Stimulated activated CD8-positive, alpha-beta memory T cell treated with anti-CD3 and anti-CD28 coated beads, Interleukin-15, amount 100 ng/mL, for 1 hour (primary cell): ENCODE data around the gene EPHB1.

ENCODE experiments used
- DNase-seq: peaks from one replicate; pipeline ENCODE4 v3.0.0-alpha.2; 2020; ENCODE audit warnings: low read depth

Gene EPHB1

DNA sequence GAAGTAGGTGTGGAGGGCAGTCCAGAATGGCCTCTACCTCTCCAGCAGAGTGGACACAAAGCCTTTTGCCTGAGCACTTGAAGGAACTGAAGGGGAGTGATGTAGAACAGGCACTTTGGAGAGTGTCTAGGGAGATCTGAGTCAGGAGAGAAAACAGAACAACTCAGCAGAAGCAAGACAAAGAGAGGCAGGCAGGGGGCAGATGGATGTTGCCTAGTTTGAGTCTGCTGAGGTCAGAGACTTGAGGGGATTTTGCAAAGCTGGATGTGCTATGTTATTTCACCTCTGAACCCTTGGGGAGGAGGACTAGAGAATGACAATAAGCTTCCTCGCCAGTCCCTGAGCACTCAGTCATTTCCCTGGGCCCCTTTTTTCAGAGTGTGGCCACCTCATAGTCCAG is 366.4 kb downstream of the EPHB1 start:
- DNase-seq, result no peak

DNA sequence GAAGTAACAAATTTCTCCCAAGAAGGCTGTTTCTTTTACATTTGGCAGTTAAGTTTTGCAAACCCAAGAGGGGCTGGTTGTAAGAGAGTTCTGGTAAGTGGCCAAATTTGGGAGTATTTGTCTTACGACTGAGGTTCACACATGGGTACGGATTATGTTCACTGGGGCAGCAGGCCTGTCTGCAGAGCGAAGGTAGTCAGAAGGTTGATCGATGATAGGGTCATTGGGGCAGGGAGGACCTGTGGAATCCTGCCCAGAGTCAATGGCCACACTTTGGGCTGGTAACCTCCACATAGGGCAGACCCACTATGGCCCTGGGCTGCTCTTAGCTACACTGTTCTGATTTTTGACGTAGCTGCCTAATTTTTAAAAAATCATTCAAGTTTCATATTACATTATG is 368.6 kb downstream of the EPHB1 start:
- DNase-seq, result no peak

GRCh38 chr3:135165260-135165659 is 370.2 kb downstream of the EPHB1 start:
- DNase-seq, result no peak

- DNase-seq, result no peak
These were observed 371.3 kb downstream of the EPHB1 start for GRCh38 chr3:135166266-135166825.

- no peak for DNase-seq
These were observed 373.8 kb downstream of the EPHB1 start for GRCh38 chr3:135168822-135169221.

DNA sequence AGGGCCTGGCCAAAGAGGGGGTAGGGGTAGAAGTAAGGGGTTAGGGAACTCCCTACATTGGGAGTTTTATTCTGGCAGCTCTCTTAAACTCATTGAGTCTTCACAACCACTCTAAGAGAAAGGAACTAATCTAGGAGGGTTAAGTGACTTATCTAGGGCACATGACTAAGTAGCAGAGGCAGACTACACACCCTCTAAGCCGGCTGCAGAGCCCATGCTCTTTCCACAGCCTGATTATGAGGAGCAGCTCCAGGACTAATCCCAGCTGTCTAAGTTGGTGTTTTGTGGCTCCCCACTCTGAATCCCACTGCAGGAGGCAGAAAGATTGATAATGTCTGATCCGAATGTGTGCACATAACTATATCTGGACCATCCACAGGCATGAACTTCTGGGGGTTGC is 374.6 kb downstream of the EPHB1 start:
- no peak for DNase-seq

- DNase-seq, result no peak
These were observed 375.7 kb downstream of the EPHB1 start for GRCh38 chr3:135170732-135171131.

GRCh38 chr3:135172191-135172869 is 377.3 kb downstream of the EPHB1 start:
- DNase-seq, result no peak

GRCh38 chr3:135175728-135176277 is 380.7 kb downstream of the EPHB1 start:
- DNase-seq, result no peak

DNA sequence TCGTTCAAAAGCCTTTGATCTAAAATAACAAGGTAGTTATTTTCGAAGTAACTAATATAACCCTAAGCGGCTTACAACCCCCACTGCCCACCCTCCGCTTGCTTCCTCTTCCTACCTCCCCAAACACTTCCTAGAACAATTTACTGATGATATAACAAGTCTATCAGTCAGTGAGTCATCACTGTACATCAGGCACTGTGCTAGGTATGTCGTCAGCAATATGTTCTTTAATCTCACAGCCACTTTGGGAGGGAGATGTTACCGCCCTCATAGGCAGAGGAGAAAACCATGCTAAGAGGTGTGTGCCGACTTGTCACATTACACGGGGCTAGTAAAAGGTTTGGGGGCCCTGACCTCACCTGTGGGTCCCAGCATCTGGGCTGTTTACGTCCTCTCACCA is 381.8 kb downstream of the EPHB1 start:
- no peak for DNase-seq

GRCh38 chr3:135178566-135178965 is 383.5 kb downstream of the EPHB1 start:
- no peak for DNase-seq

- no peak for DNase-seq
These were observed 386.3 kb downstream of the EPHB1 start for GRCh38 chr3:135181408-135181807.

DNA sequence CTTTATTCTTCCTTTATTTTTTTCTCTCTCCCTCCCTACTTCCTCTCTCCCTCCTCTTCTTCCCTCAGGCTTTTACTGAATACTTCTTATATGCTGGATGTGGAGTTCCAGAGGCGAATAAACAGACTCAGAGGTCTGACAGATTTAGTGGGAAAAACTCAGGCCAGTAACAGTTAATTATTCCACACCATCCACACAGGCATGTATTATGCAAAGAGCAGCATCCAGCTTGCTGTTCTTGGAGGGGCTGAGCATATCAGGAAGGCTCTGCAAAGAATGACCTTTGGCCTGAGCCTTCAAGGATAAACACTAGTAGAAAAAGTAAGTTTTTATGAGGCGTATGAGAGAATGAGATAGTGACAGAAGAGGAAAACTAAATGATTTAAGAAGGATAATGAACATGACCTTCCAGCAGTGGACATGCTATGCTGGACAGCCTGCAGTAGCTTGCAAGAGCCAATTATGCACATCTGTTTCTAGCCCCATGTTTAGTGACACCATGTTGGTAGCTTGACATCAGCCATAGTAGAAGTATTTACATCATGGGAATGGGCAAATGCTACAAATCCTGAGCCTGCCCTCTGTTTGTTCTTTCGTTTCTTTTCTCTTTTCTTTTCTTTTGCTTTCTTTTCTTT is 387.4 kb downstream of the EPHB1 start:
- no peak for DNase-seq

DNA sequence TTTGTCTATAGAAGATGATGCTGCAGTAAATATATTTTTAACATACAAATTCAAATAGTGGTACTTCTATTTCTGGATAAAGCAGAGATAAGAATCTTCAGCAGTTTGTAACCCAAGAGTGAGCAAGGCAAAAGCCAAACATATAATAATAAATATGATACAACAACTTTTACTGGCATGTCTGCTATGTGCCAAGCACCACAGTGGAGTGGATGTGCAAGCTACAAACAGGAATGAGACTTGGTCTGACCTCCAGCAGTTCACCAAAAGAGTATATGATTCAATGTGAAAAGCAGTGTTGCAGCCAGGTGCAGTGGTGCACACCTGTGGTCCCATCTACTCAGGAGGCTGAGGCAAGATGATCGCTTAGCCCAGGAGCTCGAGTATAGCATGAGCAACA is 395.6 kb downstream of the EPHB1 start:
- DNase-seq, result no peak

DNA sequence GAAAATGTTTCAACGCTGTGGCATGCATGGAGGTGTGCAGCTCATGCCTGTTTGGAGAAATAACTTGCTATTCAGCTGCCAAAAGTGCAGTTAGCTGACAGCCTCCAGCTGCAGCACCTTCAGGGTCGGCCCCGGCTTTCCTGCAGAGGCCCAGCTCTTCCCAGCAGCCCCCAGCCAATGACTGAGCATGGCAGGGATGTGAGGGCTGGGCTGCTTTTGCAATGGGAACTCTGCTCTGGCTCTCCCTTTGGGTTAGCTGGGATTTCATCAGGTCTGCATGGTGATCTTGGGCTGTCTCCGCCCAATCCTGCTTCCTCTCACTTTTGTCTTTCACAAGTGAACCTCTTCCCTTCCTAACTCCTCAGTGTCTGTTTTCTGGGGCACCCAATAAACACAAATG is 396.6 kb downstream of the EPHB1 start:
- no peak for DNase-seq

DNA sequence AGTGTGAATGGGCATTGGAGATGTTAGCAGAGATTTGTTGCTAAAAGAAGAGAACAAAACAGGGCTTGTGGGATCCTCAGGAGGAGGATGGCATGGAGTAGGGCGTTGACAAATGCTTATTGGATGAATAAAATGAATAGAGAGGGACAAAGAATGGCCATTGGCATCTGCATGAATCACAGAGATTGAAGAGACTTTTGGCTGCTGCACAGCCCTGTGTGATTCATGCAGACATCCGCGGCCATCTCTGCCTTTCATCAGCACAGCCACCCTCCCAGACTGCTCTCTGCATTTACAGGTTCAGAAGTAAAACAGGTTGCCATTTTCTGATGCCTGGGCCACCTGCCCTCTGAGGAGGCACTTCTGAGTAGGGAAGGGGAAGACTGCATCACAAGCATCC is 397.9 kb downstream of the EPHB1 start:
- DNase-seq, result no peak

DNA sequence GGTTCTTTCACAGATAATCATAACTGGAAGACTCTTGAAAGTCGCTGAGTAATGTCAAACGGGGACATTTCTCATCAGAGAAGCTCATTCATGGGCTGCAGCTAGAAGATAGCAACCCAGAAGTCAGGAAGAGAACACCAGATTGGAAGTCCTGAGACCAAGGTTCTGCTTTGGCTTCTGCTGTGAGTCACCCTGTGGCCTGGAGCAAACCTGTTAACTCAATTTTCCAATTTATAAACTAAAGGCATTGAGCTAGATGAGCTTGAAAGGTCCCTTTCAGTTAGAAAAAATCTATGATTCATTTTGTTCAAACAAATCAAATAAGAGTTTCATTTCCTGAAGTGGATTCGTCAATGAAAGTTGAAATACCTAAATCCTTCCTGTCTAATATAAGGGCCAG is 402.2 kb downstream of the EPHB1 start:
- DNase-seq, result no peak

- DNase-seq, result no peak
These were observed 402.8 kb downstream of the EPHB1 start for GRCh38 chr3:135197856-135198255.

GRCh38 chr3:135199137-135199536 is 404.1 kb downstream of the EPHB1 start:
- DNase-seq, result no peak

DNA sequence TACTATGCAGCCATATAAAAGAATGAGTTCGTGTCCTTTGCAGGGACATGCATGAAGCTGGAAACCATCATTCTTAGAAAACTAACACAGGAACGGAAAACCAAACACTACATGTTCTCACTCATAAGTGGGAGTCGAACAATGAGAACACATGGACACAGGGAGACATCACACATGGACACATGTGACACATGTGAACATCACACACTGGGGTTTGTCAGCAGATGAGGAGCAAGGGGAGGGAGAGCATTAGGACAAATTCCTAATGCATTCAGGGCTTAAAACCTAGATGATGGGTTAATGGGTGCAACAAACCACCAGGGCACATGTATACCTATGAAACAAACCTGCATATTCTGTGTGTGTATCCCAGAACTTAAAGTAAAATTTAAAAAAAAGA is 408.0 kb downstream of the EPHB1 start:
- DNase-seq, result no peak

DNA sequence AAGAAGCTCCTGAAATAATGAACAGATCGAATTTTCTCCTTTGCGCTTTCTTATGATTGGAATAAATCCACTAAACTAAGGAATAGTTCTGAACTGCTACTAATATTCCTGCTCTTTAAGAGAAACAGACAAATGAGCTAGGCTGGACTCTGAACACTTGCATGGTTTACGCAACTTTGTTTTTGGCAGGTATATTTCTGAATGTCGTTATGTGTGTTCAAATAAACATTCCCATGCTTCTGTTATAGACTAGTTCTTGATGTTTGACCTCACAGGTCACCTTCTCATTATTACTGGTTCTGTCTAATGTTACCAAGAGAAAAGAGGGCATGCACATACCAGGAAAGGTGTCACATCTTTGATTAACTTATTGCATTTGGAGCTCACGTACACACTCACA is 418.2 kb downstream of the EPHB1 start:
- no peak for DNase-seq

- DNase-seq, result no peak
These were observed 418.8 kb downstream of the EPHB1 start for GRCh38 chr3:135213822-135214221.

DNA sequence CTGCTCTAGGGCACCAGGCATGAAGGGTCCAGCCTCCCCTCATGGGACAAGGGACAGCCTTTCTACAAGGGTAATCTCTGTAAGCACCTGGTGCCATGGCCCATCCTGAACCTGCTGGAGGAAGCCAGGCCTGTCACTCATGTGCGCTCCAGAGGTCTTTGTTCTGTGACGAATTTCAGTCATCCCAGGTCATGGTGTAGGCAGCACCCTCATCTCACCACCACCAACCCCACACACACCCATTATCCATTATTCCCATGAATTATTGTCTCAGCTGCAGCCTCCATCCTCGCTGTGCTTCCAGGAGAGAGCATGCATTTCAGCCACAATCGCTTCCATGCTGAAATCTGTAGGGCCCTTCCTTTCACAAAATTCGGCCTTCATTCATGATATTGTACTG is 419.3 kb downstream of the EPHB1 start:
- DNase-seq, result no peak

- DNase-seq, result no peak
These were observed 420.5 kb downstream of the EPHB1 start for GRCh38 chr3:135215516-135215915.
